ENCODE data around the gene CTSD. TPM values are rescaled to one million over a fixed set of nuclear protein-coding genes. Genes with fewer than 3 reads are reported as not detected.
A peak's percentile ranks its signal among the peaks of the same experiment; 100 is the strongest.
"Not testable (repeated sequence)": the region's sequence is repeated elsewhere in the genome, so short reads cannot be mapped to it uniquely, and the experiment has no call there.

CTSD gene
- 521 TPM for total RNA-seq
- long read RNA-seq, transcript CTSD-201 (9 exons, 2,123 nt) = major isoform, 506 of 808 reads
- long read RNA-seq, partial matches to known transcripts = 205 of 808 reads
- long read RNA-seq, other reads (novel, unspliced or antisense) = 95 of 808 reads

GRCh38 chr11:1763796-1764661 lies at the start of gene CTSD:
Gene CTSD, minus strand, starts transcription at chr11:1763927. Its CDS starts 68 bp downstream, at chr11:1763859.
- intact Hi-C loops (cut with DNase I) = loop anchor here (5.0 kb wide), 2 partner anchors 47 to 63 kb away; no protein-coding TSS in a partner anchor
- peak; percentile 97 for DNase-seq (ENCODE audit: low spot score)

- DNase-seq (ENCODE audit: low spot score); intact Hi-C loops (cut with DNase I): not testable (repeated sequence)
Observed at GRCh38 chr11:1813356-1813755, 49.6 kb upstream of the CTSD start.

- intact Hi-C loops (cut with DNase I) = no loop called here
- DNase-seq (ENCODE audit: low spot score) = no peak
Observed at GRCh38 chr11:1812801-1813200, 49.1 kb upstream of the CTSD start.

DNA sequence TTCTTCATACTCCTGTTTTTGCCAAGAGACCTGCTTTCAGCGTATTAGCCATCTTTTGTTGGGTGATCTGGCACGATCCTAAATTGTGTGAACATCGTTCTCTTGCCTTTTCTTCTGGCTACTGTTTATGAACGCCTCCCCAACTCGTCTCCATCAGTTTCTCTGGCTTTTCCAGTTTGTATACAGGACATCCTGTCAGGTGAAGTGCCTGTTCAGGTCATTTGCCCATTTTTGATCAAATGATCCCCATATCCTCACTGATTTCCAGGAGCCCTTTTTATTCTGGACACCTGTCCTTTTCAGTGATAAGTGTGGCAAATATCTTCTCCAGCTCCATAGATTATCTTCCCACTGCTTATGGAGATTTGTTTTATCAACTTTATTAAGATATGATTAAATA lies 48.5 kb upstream of the CTSD start:
- intact Hi-C loops (cut with DNase I) = no loop called here
- DNase-seq (ENCODE audit: low spot score) = no peak

DNA sequence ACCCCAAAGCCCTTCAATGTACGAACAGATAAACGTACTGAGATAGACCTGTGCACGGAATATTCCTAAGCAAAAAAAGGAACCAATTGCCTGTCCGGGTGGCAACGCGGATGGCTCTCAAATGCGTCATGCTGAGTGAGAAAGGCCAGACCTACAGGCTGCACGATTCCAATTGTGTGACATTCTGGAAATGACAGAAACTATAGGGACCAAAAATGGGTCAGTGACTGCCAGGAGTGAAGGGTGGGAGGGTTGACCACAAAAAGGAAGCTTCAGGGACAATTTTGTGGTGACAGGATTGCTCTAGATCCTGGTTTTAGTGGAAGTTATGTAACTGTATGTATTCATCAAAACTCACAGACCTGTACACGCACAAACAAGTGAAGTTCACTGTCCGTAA lies 47.0 kb upstream of the CTSD start:
- intact Hi-C loops (cut with DNase I) = no loop called here
- no peak for DNase-seq (ENCODE audit: low spot score)

DNA sequence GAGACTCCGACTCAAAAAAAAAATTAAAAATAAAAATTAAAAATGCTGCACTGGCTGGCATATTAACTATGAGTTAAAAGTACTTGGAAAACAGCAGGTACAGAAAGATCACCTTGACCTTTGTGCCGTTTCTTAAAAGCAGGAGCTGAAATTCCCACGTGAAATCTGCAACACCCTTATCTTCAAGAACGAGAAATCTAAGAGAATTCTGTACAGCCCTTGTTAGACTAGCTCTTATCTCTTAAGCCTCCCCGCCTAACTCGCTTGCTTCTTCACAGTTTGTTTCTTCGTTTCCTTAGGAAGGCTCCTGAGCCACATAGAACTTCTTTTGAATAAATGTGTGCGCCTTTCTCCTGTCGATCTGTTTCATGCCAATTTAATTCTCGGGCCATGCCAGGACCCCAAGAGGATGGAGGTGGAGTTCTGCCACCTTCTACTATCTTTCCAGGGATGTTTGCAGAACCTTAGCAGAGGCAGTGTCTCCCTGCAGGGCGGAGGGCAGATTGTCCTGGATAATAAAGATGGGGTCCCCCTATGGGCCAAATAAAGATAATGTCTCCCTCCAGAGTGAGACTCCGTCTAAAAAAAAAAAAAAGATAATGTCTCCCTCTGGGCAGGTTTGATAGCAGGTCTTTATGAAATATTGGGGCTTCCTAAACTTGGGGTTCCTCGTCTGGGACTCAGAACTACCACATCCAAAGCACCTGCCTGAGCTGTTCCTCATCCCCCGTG lies 43.7 kb upstream of the CTSD start:
- intact Hi-C loops (cut with DNase I) = no loop called here
- DNase-seq (ENCODE audit: low spot score) = no peak

- intact Hi-C loops (cut with DNase I) = no loop called here
- DNase-seq (ENCODE audit: low spot score) = no peak
Observed at GRCh38 chr11:1805525-1805924, 41.8 kb upstream of the CTSD start.

GRCh38 chr11:1803835-1804519 lies 40.2 kb upstream of the CTSD start:
- intact Hi-C loops (cut with DNase I); DNase-seq (ENCODE audit: low spot score): not testable (repeated sequence)

DNA sequence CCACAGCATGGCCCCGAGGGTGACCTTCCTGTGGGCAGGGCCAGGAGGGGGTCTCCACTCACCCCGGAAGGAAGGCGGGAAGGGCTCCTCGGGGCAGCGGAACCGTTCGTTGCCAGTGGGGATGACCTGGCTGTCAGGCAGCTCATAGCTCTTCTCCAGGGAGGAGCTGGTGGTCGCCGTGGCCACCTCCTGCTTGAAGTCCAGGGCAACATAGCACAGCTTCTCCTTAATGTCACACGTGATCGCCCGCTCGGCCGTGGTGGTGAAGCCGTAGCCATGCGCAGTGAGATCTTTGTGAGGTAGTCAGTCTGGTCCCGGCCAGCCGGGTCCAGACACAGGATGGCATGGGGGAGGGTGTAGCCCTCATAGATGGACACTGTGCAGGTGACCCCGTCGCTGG lies 39.5 kb upstream of the CTSD start:
- intact Hi-C loops (cut with DNase I) = no loop called here
- no peak for DNase-seq (ENCODE audit: low spot score)

DNA sequence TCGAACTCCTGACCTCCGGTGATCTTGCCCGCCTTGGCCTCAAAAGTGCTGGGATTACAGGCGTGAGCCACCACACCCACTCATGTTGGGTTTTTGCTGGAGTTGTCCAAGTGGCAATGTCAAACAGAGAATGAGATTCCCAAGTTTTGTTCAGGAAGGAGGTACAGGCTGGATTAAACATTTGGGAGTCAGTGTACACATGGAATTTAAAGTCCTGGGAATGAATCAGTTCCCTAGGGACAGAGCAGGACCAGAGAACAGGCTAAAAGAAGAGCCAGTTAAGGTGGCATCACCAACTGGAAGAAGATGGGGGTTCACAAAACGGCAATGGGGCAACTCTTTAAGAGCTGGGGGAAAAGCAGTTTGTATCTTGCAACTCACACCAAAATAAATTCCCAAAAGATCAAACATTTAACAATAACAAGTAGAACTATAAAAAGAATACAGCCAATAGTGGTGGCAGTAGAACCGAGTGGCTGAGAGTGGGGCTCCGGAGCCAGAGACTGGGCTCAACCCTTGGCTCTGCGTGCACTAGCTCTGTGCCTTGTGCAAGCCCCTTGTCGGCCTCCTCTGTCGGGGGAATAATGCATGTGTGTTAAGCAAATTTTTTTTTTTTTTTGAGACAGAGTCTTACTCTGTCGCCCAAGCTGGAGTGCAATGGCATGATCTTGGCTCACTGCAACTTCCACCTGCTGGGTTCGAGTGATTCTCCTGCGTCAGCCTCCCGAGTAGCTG lies 33.8 kb upstream of the CTSD start:
- no peak for DNase-seq (ENCODE audit: low spot score)
- intact Hi-C loops (cut with DNase I) = no loop called here

DNA sequence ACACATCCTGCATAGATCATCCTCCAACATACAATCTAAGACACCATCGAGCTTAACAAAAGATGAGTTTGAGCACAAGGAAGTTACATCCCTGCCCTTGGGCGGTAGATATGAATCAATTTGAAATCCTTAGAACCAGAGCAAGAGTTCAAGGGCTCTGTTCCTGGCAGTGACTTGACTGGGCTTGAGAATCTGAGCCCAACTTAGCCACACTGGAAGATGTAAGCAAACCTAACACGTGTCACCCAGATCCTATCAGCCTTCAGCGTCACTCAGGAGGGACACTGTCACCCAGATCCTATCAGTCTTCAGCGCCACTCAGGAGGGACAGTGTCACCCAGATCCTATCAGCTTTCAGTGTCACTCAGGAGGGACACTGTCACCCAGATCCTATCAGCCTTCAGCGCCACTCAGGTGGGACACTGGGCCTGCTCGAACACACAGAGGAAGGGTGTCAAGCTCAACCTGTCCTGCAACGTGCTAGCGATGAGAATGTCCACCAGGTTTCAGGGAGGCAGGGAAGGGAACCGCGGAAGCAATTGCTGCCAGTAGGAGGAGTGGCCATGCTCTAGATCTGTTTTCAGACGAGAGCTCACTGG lies 32.8 kb upstream of the CTSD start:
- no peak for DNase-seq (ENCODE audit: low spot score)
- intact Hi-C loops (cut with DNase I) = no loop called here

- intact Hi-C loops (cut with DNase I) = no loop called here
Observed at GRCh38 chr11:1793081-1793480, 29.4 kb upstream of the CTSD start.

GRCh38 chr11:1792461-1792860 lies 28.7 kb upstream of the CTSD start:
- DNase-seq (ENCODE audit: low spot score) = no peak
- intact Hi-C loops (cut with DNase I) = no loop called here

More at GRCh38 chr11:1793081-1793480, 29.4 kb upstream of the CTSD start:
- no peak for DNase-seq (ENCODE audit: low spot score)

- intact Hi-C loops (cut with DNase I) = no loop called here
- DNase-seq (ENCODE audit: low spot score) = no peak
Observed at GRCh38 chr11:1791912-1792311, 28.2 kb upstream of the CTSD start.

GRCh38 chr11:1786466-1786865 lies 22.7 kb upstream of the CTSD start:
- no peak for DNase-seq (ENCODE audit: low spot score)
- intact Hi-C loops (cut with DNase I) = no loop called here

- DNase-seq (ENCODE audit: low spot score) = no peak
- intact Hi-C loops (cut with DNase I) = no loop called here
Observed at GRCh38 chr11:1785749-1786413, 22.2 kb upstream of the CTSD start.

- intact Hi-C loops (cut with DNase I) = no loop called here
- no peak for DNase-seq (ENCODE audit: low spot score)
Observed at GRCh38 chr11:1784761-1785650, 21.3 kb upstream of the CTSD start.
